LNCaP clone FGC (cell line): Measurements from ENCODE around the gene SLC25A26.
A peak's percentile ranks its signal among the peaks of the same experiment; 100 is the strongest.

Experiments
- DNase-seq: peaks from one replicate; pipeline ENCODE4 v3.0.0-alpha.2; 2011; ENCODE audit warnings: low read depth
- H3K4me3 ChIP-seq: 2 replicates; pipeline ENCODE4 v1.5.1; 2011; ENCODE audit warnings: mild to moderate bottlenecking, low read depth, low read length, control low read depth
- TF ChIP-seq, protein P1 (sequence below): IDR thresholded peaks from 2 replicates; pipeline ENCODE4 v1.5.1; 2012; ENCODE audit warnings: mild to moderate bottlenecking; ENCODE audit not compliant: control insufficient read depth, insufficient read depth; ENCODE audit errors: extremely low read depth

Gene SLC25A26

DNA sequence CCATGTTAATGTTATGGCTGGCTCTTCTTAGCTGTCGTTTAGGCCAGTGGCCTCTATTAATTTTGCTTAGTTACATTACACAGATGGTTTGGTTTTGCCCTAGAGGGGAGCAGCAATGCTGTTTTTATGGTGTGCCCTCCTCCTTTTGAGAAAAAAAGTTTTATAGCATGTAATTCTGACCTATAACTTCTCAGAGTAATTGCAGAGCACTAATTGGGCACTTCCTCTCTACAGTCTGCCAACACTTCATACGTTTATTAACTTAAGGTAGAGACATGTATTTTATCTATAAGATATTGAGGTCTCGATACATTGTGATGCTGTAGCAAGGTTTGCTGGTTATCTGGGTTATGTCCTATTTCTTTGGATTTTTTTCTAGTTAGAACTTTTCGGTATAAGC is 12.2 kb downstream of the SLC25A26 start:
- no peak overlapping the region for H3K4me3 ChIP-seq
- no peak for DNase-seq
- TF ChIP-seq, protein P1, sequence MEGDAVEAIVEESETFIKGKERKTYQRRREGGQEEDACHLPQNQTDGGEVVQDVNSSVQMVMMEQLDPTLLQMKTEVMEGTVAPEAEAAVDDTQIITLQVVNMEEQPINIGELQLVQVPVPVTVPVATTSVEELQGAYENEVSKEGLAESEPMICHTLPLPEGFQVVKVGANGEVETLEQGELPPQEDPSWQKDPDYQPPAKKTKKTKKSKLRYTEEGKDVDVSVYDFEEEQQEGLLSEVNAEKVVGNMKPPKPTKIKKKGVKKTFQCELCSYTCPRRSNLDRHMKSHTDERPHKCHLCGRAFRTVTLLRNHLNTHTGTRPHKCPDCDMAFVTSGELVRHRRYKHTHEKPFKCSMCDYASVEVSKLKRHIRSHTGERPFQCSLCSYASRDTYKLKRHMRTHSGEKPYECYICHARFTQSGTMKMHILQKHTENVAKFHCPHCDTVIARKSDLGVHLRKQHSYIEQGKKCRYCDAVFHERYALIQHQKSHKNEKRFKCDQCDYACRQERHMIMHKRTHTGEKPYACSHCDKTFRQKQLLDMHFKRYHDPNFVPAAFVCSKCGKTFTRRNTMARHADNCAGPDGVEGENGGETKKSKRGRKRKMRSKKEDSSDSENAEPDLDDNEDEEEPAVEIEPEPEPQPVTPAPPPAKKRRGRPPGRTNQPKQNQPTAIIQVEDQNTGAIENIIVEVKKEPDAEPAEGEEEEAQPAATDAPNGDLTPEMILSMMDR: no peak

DNA sequence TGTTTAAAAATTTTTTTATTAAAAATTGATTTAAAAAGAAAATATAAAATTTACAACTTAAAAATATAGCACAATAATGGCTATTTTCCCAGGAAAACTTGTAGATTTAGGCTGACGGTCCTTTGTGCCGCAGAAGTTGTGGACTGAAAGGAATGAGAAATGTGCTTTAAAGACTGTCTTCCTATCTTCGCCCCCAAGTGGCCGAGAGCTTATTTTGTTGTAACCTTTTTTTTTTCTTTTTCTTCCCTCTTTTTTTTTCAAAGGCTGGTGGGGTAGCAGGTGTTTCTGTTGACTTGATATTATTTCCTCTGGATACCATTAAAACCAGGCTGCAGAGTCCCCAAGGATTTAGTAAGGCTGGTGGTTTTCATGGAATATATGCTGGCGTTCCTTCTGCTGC is 15.5 kb downstream of the SLC25A26 start:
- TF ChIP-seq, protein P1: no peak
- DNase-seq: no peak
- no peak overlapping the region for H3K4me3 ChIP-seq

DNA sequence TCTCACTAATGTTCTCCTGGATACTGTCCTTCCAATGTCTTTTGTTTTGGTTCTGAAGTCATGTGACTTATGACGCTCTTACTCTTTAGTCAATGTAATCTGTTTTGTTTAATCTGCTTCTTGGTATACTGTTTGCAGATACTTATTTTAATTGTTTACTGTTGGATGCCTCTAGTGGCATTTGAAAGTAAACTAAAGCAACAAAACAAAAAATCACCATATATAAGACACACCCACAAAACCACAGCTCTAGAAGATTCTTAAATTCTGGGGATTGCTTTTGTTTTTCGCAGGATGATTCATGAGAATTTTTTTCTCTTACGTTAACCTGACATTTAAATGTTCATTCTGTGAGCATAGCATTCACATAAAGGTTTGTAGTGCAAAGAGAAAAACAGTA is 16.8 kb downstream of the SLC25A26 start:
- peak; percentile 14 for DNase-seq
- no peak overlapping the region for H3K4me3 ChIP-seq
- TF ChIP-seq, protein P1: no peak

DNA sequence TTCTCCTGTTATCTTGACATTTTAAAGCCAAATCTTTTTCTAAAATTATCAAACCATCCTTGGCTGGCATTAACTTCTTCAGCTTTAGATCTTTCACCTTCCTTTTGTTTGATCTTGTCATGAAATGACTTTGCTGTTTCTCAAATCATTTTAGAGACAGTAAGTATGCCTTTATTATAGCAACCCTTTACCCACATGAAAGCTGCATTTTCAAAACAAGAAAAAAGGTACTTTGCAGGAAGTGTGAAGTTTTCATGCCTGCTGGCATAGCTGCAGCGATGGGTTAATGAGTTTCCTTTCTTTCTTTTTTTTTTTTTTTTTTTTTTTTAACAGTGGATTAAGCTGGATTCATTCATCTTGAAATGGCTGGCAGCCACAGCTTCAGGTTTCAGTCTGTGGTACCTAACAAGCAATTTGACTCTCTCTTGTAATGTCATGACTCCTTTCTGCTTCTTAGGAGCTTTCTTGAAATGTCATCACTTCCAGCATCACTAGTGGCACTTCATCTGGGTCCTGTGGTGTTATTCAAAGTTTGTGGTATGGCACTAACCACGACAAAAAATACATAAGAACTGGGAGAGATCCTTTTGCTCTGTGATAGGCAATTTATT is 18.8 kb downstream of the SLC25A26 start:
- no peak overlapping the region for H3K4me3 ChIP-seq
- TF ChIP-seq, protein P1: no peak
- no peak for DNase-seq

DNA sequence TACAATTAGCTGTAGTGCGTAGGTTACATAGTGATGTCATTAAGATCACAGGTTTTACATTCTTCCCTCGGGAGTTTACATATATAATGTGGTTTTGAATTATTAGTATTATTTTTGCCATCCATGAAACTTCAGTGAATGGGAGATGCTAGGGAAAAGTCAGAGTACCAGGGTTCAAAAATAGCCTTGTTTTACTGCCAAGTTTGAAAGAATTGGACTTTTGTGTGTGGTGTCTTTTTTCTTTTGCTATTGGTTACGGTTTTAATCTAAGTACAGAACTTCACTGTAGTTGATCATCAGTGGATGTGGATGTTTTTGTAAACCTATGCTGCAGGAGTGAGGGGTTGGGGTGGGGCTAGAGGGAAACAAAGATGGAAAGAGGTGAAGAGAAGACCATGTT is 20.7 kb downstream of the SLC25A26 start:
- TF ChIP-seq, protein P1: no peak
- no peak for DNase-seq
- H3K4me3 ChIP-seq: no peak overlapping the region

DNA sequence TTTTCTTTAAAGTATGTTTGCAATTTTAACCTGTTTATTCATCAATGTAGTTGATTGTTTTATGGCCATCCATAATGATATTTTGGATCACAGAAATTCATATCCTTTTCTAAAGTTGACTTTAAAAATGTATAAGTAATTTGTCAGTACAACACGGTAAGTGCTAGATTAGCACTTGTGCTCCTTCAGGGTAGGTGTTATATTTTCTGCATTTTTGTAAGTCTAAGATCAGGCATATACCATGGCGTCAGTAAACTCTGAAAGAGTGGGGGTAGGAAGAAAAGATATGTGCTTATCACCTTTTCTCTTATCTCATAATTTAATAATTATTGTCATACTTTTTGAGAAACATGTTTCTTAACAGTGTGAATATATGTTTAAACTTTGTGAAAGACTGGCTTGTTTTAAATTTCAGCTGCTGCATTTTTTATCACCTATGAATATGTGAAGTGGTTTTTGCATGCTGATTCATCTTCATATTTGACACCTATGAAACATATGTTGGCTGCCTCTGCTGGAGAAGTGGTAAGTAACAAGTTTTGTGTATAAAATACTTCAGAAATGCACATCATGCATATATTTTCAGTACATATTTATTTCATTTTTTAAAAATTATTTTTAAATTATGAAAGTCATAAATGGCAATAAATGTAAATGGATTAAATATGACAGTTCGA is 22.1 kb downstream of the SLC25A26 start:
- DNase-seq: no peak
- TF ChIP-seq, protein P1: no peak
- no peak overlapping the region for H3K4me3 ChIP-seq

DNA sequence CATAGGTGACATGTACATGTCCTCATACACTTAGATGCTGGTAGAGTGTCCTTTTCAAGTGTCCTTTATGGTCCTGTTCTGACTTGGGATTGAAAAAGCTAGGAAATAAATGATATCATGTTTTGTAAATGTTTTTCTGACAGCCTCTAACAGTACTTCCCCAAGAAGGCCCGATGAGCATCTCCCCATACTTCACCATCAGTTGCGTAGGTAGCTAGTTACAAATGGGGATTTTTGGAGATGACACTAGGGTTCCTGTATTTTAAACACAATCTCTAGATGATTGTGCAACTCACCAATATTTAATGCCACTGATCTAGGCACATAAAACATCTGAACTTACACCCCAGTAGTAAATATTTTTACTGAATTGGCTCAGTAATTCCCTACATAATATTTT is 27.8 kb downstream of the SLC25A26 start:
- DNase-seq: no peak
- TF ChIP-seq, protein P1: no peak
- no peak overlapping the region for H3K4me3 ChIP-seq
